ENCODE results near the gene LRPAP1.
"Not testable (repeated sequence)": the region's sequence is repeated elsewhere in the genome, so short reads cannot be mapped to it uniquely, and the experiment has no call there.

Gene LRPAP1

DNA sequence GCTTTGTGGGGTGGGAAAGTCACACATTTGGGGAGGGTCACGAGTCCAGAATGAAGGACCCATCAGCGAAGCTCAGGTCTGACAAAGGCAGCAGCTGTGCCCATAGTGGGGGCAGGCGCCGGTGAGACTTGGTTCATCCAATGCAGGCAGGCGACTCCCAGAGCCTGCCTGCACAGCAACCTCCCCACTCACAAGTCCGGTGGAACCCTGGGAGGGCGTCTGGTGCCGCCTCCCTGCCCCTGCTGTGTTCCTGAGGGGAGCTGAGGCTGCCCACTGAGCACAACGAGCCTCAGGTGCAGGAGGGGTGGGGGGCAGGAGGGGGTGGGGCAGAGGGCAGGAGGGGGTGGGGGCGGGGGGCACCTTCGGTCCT is 13.7 kb downstream of the LRPAP1 start:
- DNase-seq = no peak

DNA sequence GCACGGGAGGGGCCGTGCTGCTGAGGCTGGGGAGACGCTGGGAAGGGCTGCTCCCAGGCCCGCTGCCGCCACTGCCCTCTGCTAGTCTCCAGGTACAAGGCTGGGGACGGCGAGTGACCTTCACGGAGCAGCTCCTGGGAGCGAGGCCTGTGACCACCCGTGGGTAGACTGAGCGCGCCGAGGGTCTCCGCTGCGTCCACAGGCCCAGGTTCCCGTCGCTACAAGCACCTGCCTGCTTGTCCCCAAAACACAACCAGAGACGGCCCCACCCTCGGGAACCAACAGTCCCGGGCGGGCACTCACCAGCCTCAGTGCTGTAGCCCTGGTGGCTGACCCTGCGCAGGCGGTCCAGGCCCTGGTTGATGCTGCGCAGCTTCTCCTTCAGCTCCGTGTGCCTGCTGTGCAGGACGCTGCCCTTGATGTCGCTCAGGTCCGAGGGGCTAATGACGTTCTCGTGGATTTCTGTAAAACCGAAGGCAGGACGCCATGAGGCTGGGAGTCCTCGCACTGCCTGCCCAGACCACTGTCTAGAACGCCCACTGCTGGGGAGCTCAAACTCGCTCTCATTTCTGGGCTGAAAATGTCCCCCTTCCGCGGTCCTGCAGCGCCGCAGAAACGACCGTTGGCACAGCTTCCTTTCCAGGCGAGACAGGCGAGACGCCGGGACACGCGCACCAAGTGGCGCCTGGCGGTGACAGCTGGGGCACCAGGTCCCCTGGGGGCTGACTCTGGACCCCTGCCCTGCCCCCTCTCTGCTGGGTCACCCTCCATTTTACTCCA is 14.3 kb downstream of the LRPAP1 start:
- DNase-seq = no peak

DNA sequence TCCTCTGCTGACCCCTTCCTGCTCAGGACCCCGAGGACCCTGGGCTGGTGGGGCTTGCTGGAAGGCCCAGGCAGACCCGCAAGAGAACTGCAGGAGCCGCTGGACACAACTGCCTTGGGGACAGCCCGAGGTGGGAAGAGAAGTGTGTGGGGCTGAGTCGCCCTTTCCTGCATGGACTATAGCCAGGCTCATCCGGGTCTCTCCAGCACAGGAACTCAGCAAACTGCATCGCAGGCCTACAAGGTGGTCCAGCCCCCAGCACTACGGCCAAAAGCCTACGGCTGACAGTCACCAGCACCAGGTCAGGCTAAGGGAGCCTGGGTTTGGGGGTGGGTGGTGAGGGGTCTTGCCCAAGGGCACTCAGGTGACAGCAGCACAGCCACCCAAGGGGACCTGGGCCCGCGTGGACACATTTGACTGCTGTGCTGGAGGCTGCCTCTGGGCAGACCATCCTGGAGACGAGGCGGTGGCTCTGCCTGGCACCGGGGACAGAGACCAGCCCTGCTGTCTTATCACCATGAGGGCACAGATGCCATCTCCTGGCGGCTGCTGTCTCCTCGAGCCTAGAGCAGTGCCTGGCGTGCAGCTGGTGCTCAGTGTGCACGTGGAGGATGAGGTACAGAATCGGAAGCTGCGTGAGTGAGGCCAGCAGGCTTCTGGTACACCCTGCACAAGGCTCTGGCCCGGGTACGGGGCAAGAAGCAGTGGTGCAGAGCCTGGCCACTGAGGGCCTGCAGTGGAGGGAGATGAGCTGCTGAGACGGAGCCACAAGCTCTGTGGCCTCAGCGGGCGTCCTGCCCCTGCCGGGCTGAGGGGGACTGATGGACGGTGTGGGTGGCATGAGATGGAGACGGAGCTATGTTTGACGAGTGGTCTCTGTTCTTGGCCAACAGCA is 15.1 kb downstream of the LRPAP1 start:
- DNase-seq = no peak

DNA sequence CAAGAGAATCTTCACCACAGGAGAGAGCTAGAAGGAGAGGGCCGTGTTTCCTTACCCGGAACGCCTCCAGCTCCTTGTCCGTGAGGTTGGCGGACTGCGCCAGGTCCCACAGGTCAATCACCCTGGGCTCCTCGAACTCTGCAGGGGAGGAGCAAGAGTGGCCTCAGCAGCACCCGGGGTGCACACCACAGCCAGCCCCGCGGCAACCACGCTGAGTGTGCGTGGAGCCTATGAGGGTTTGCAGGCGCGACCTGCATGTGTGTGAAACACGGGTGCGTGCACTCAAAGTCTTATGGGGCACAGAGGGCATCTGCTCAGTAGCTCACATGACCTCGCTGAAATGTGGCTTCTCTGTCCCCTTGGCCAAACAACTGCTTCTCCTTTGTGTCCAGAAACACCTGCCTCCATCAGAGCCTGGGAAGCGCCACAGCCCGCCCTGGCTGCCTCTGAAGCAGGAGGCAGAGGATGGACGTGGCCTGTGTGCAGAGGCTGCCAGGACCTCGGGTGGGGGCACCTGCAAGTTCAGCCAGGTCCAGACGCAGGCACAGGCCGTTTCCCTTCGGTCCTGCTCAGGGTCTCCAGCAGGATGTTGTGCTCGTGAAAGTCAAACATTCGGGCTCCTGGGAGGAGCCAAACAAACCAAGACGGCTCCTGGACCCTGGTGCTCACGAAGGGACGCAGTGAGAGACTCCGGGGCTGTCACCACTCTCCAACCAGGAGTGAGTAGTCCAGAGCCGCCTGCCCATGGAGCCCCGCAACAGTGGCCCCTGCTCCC is 16.0 kb downstream of the LRPAP1 start:
- no peak for DNase-seq

DNA sequence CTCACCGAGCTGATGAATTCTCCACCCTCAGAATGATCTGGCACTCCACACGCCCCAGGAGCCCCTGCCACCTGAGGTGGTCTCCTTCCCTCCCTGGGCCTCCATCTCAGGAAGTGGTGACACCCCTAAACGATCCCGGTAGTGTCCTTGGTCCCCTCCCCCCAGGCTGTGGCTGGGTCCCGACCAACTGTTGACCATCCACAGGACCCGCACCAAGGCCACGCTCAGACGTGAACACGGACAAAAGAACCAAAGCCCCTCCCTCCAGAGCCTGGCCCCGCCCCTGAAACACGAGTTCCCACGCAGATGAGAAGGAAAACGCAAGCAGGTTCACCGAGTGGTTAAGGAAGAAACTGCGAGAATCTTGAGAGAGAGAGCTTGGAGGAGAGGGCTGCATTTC is 16.6 kb downstream of the LRPAP1 start:
- DNase-seq = no peak

DNA sequence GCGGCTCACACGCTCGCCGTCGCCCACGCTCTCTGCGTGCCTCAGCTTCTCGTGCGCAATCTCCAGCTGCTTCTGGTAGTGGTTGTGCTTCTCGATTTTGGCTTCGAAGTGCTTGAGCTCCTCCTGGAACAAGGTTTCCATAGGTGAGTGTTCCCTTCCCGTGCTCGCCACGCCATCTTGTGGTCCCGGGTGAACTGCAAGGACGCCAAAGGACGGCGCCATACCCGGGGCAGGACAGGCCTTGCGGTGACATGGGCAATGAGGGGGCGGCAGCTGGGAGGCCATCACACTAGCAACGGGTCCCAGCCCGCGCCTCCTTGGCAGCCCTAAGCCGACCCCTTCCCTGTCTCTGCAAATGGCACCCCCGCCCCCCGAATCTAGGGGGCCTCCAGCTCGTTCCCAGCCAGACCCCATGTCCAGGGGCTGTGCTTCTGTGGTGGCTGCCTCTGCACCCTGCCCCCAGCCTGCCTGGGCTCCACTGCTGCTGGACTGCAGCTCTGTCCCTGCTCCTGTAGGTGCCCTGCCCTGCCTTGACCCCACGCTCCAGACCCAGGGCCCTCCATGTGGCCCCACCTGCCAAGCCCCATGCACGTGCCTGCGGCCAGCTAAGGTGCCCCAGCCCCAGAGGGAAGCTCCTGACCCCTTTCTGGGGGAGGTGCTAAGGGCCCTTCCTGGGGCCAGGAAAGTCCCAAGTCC is 17.3 kb downstream of the LRPAP1 start:
- DNase-seq = no peak

DNA sequence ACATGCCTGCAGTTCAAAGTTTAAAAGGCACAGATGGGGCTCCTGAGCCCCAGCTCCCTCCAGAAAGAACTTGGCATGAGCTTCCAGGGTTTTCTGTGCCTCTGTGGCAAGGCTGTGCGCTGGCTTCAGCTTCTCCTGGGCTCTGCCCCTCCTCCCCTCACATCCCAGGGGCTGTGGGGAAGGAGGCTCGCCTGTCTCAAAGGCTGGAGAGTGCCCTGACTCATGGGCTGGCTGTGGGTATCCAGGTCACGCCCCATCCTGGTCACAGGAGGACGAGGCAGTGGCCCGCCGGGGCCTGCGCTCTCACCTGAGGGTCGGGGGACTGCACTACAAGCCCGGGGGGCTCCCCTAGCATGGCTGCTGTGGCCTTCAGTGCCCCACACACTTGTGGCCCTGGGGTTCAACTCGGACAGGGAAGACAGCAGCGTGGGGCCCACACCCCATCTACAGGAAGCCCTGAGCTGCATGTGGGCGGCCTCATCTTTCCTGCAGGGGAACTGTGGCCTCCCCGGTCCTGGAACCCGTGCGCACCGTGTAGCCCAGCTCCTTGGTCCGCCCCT is 17.9 kb downstream of the LRPAP1 start:
- DNase-seq = no peak

DNA sequence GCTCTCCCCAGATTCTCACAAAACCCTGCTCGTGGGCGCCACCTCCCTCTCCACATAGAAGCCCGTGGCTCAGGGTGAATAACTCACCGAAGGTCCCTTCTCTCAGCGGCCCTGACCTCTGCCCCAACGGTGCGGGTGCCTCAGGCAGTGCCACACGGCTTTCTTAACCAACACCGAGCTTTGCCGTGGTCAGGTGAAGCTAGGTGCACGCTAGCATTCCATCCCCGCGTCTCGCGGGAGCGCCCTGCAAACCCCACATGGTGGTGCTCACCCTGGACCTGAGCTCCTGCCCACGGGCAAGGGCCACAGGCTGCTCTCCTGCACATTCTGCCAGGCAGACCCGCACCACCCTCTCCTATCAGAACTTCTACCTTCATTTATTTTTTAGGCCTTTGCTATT is 18.4 kb downstream of the LRPAP1 start:
- no peak for DNase-seq

DNA sequence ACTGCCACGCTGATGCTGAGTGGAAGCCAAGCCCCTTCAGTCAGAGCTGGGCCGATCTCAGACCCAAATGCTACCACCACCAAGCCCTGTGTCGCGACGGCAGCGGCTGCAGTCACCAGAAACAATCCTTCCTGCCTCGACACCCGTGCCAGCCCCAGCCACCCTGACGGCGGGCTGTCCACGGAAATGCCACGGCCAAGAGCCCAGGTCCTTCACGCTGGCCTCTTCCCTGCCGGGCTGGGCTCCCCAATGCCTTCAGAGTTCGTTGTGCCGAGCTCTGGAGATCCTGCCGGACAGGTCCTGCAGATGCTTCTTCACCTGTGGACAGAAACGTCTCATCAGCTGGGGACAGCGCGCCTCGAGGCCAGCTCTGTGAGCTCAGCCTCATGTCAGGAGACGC is 19.5 kb downstream of the LRPAP1 start:
- DNase-seq = no peak

DNA sequence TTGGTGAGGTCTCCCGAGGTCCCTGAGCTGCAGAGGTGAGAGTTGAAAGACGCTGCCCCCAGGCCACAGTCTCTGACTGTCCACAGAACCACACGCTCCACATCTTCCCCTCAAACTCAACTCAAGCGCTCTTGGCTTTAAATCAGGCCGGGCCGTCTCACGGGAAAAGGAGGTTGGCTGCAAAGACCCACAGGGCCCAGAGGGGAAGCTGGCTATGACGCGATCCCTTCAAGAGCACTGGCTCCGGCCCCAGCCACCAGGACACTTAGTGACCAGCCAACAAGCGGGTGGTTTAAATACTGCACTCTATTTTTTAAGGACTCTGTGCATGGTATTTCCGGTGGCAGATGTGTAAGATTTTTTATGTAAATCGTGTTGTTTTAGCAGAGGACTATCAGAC is 19.9 kb downstream of the LRPAP1 start:
- DNase-seq = no peak

DNA sequence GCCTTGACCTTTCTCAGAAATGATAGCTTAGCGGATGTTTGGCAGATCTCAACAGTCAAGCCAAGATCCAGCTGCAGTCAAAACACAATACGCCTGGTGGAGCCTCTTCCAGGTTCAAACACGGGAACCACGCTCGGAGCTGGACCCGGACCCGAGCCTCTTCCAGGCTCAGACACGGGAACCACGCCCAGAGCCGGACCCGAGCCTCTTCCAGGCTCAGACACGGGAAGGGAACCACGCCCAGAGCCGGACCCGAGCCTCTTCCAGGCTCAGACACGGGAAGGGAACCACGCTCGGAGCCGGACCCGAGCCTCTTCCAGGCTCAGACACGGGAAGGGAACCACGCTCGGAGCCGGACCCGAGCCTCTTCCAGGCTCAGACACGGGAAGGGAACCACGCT is 20.6 kb downstream of the LRPAP1 start:
- not testable (repeated sequence) for DNase-seq

DNA sequence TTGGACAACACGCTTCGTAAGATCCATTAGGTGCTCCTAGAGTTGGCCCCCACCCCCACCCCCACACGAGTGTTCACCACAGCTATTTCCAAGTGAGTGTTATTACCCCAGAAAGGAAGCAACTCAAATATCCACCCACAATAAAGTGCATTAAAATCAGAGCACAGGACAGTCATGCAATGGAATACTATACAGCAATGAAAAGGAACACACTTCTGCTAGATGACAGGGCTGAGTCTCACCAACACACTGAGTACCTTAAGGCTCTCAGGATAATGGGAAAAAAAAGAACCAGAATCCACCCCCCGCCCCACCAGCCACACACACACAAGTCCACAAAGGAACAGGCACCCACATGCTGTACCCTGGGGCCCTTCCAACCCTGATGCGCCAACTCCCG is 21.0 kb downstream of the LRPAP1 start:
- no peak for DNase-seq

DNA sequence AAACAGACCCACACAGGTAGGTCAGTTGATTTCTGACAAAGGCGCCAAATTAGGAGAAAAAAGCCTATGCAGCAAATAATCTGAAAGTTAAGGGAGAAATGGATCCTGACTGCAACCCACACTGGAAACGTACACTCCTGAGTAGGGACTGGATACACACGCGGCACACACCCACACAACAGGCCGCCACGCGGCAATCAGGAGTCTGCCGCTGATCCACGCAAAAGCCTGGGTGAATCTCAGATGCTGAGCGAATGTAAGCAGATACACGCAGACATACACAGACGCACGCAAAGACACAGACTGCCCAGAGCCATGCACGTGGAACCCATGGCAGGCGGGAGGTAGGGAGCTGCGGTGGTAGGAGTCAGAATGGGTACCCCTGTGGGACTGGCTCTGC is 21.7 kb downstream of the LRPAP1 start:
- no peak for DNase-seq

DNA sequence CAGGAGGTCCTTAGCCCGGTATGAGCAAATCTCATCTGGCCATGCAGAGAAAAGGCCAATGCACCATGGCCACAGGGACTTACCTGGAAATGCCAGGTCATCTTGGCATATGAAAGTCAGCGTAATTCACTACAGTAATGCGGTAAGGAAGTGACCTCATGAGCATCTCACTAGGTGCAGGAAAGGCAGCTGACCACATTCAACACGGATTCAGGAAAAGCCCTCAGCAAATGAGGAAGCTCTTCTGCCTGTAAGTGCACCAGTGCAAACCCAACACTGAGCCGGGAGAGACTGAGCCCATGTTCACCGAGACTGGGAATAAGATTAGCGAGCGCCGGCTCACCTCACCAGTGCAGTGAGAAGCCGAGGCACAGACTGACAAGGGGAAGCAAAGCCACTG is 23.7 kb downstream of the LRPAP1 start:
- DNase-seq = no peak

DNA sequence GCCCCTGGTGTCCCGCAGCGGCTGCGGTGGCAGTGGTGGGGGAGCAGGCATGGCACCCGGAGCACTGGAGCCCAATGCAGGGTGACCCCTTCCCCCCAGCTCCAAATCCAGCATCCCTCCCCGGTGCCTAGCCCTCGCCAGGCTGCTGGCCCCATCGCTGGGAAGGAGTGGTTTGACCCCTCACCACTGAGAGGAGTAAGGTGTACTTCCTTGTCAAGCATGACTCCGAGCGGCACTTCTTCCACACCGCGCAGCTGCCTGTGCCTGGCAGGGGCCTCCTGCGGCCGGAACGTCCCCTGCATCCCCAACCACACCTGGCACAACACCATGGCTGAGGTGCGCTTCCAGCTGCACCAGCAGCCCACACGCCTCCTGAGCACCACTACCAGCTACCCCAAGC is 27.0 kb downstream of the LRPAP1 start:
- DNase-seq = no peak

DNA sequence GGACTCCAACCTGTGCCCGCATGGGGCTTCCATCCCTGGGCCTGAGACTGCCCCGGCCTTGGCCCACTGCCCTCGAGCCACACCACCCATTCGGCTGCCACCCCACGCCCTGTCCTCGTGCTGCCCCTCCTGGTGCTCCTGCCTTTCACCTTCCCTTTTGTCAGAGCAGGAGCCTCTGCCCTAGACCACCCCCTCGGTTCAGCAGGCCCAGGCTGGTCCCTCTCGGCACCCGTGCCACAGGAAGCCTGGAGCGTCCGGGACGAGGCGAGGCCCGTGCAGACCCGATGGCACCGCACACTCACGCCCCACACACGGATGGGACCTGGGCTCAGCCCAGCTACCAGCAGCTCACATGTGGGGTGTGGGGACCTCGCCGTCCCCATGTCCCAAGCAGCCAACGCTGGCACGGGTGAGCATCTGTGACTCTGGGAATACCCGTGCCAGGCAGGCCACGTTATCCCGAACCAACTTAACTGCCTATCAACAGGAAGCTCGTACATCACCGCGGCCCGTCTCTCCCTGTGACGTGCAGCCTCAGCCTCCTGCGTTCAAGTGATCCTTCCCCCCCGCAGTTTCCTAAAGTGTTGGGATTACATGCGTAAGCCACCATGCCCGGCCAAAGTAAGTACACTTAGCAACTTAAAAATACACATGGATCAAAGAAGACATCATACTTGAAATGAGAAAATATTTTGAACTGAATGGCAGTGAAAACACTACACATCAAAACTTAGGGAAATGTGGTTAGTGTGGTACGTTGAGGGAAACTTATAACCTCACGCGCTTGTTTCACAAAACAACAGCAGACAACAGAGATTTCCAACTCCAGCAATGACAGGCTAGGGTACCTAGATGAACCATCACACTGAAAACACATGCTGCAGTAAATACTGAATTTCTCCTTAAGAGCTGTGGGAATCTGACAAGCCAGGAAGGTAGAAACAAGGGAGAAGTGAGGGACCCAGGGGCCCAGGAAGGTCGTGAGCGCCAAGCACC is 29.0 kb downstream of the LRPAP1 start:
- DNase-seq = no peak

DNA sequence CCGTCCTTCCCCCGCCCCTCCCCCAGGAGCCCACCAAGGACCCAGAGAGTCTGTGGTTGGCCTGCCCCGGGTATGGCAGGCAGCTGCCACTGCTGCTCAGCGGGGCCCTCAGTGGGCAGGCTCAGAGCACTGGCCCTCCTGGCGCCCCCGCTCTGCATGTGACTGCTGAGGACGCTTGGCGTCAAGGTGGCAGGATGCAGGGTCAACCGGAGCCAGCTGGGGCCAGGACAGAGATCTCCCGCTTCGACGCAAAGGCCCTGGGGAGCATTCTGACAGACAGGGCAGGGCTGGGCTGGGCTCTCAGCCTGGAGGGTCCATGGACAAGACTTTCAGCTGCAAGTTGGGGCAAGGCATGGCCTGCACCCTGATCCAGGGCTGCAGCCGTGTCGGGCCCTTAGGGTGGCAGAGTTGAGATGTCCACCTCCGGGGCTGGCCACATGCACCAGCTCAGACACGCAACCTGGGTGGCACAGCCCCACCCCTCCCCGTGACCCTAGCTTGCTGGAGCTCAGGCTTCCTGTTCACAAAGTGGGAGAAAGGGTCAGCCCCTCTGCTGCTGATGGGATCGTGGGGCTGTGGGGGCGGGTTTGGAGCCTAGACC is 30.3 kb downstream of the LRPAP1 start:
- no peak for DNase-seq

DNA sequence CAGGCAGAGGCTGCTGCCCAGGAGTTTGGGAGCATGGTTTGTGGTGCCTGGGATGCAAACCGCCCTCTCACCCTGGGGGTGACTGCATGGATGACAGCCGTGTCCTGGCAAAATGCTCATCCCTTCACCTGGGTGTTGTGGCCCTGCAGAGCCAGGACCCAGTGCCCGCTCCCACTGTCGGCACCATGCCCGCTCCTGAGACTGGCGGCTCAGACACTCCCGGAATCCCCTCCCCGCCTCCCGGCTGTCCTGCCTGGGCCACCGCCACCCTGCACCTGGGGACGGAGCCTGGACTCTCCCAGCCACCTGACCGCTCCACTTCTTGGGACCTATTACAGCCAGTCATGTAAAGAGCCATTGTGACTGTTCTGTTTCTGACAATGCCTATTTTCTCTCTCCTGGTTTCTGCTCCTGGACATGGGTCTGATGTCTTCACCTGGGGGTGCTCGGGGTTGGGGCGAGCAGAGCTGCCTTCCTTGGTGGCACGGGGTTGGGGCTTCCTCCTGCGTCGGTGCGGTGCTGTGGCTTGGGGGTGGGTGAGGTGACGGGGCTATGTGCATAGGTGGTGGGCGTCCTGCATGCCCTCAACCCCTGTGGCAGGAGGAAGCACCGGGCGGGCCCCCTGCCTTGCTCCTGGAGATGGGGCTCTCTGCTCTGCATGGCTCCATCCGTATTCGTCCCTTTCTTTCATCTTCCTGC is 30.9 kb downstream of the LRPAP1 start:
- DNase-seq = no peak

DNA sequence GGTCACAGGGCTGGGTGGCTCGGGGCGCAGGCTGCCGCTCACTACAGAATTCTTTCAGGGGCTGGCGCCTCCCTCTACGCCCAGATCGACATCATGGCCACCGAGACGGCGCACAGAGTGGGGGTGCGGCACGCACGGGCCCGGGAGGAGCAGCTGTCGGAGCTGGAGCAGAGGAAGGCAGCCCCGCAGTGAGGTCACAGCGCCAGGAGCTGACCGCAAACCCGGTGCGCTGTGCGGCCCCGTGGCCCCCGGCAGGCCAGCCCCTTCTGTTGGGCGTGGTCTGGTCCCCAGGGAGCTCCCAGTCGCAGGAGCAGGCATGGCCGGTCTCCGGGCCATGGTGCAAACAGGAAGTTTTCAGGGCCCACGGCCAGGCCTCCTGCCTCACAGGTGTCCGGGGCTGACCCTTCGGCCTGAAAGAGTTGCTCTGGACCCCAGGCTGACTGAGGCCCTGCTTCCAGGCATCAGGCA is 31.6 kb downstream of the LRPAP1 start:
- no peak for DNase-seq

DNA sequence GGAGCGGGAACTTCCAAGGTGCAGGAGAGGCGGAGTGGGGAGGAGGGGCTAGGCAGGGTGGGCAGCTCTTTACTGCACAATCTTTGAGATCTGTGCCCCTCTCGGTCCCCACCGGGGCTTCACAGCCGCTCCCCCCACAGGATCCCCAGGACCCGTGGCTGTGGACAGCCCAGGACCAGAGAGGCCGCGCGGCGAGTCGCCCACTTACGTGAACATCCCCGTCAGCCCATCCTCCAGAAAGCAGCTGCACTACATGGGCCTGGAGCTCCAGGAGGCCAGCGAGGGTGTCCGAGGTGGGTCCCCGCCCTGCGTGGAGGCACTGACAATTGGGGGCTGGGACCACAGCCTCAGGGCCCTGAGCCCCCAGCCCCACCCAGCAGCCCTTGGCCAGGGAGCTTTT is 32.1 kb downstream of the LRPAP1 start:
- no peak for DNase-seq
